Skeletal muscle tissue (tissue), 4 donors: ENCODE data around the gene RPS6KA3. TPM values are rescaled to one million over a fixed set of nuclear protein-coding genes. Genes with fewer than 3 reads are reported as not detected.

Source experiments
- H3K27ac ChIP-seq: one replicate; pipeline ENCODE4 v1.7.0; 2013; ENCODE audit warnings: mild to moderate bottlenecking, low read depth, low read length, inconsistent platforms
- H3K27me3 ChIP-seq, 3 donors: one replicate each; pipeline ENCODE4 v1.7.0; 2013; ENCODE audit warnings: low read length in 3 of 3; ENCODE audit not compliant: control insufficient read depth in 3 of 3, insufficient read depth in 3 of 3
- H3K36me3 ChIP-seq, 3 donors: one replicate each; pipeline ENCODE4 v1.7.0; 2013; ENCODE audit warnings: low read length in 3 of 3; ENCODE audit not compliant: control insufficient read depth in 3 of 3, insufficient read depth in 3 of 3
- H3K4me1 ChIP-seq, 3 donors: one replicate each; pipeline ENCODE4 v1.7.0; 2013; ENCODE audit warnings: low read length in 3 of 3, mild to moderate bottlenecking in 3 of 3; ENCODE audit not compliant: control insufficient read depth in 3 of 3, insufficient read depth in 3 of 3
- H3K4me3 ChIP-seq, 3 donors: one replicate each; pipeline ENCODE4 v1.7.0; 2013; ENCODE audit warnings: low read length in 3 of 3
- H3K9ac ChIP-seq, 3 donors: one replicate each; pipeline ENCODE4 v1.7.0; 2013; ENCODE audit warnings: low read length in 3 of 3, mild to moderate bottlenecking in 3 of 3, moderate library complexity in 2 of 3, low read depth in 1 of 3
- H3K9me3 ChIP-seq, 3 donors: one replicate each; pipeline ENCODE4 v1.7.0; 2013; ENCODE audit warnings: low read length in 3 of 3; ENCODE audit not compliant: control insufficient read depth in 3 of 3
- total RNA-seq: library from RNA; depleted of rRNA; stranded (reverse); fragments of >200 nt; gene quantifications from one replicate; pipeline ENCODE4 v1.2.3, GENCODE V29; 2014
- donor health status: Osteomylitis.

Gene RPS6KA3
- total RNA-seq, 1 donor from 2014 or later: 51.1 TPM

DNA sequence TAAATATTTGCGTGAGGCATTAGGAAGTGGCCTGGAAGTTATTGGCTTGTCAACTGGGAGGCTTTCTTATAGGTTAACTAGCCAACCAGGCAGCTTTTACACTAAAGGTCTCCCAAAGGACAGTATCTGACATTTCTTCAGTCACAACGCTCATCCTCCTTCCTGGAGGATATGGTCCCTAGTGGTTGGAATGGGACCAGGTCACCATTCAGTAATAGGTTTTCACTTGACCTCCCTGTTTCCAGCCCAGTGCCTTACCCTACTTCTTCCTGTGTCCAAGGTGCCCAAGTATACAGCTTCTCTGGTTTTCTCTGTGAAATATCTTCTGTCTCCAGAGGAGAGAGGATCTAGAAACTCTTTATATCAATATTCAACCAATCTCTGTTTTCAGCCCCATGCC lies 38.5 kb downstream of the RPS6KA3 start:
- no peak overlapping the region for H3K4me3 ChIP-seq
- H3K36me3 ChIP-seq: peaks cover 0 to 2% (median 2%) of the 10 kb centered on the region in 3 donors
- H3K9me3 ChIP-seq: no peaks in the 10 kb centered on the region
- H3K27me3 ChIP-seq: no peaks in the 10 kb centered on the region
- H3K27ac ChIP-seq: no peak overlapping the region
- H3K9ac ChIP-seq: no peak overlapping the region
- peaks cover 4 to 15% (median 10%) of the 10 kb centered on the region in 3 donors for H3K4me1 ChIP-seq

DNA sequence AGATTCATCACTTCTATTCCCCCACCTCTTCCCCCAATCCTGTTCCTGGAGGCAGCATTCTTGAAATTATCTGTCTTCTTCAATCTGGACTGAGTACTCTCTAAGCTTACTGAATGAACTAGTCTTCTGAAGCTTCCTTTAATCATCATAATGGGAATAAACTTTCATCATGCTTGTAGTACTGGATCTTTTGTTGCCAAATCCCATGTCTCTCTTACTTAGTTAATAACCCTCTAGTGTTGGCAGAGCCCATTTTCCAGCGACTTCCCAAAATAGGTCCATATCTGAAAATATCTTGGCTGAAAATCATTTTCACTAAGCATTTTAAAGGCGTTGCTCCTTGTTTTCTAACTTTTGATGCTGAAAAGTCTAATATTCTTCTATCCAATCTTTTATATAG lies 39.6 kb downstream of the RPS6KA3 start:
- peaks cover 4 to 15% (median 11%) of the 10 kb centered on the region in 3 donors for H3K4me1 ChIP-seq
- H3K27me3 ChIP-seq: no peaks in the 10 kb centered on the region
- H3K9ac ChIP-seq: no peak overlapping the region
- H3K36me3 ChIP-seq: peaks cover 0 to 2% (median 0%) of the 10 kb centered on the region in 3 donors
- peak overlapping the region; percentile 11 for H3K27ac ChIP-seq
- no peak overlapping the region for H3K4me3 ChIP-seq
- H3K9me3 ChIP-seq: no peaks in the 10 kb centered on the region

DNA sequence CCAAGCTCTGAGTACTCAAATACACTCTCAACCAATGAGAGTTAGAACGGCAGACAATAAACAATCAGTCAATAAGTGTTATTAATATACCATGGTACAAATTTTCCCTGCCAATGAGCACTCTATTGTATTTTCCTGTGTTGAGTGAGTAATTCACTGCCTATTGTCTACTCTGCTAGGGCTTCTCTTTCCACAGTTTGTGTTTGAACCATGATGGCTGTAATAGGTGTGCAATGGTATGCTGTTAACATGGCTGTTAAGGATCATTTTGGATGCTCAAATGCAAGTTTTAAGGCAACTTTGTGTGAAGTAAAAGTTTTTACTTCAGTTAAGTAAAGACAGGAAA lies 41.2 kb downstream of the RPS6KA3 start:
- peaks cover 0 to 2% (median 0%) of the 10 kb centered on the region in 3 donors for H3K36me3 ChIP-seq
- no peaks in the 10 kb centered on the region for H3K27me3 ChIP-seq
- H3K27ac ChIP-seq: peak overlapping the region; percentile 27
- no peaks in the 10 kb centered on the region for H3K9me3 ChIP-seq
- H3K4me3 ChIP-seq: no peak overlapping the region
- no peak overlapping the region for H3K9ac ChIP-seq
- H3K4me1 ChIP-seq: peaks cover 4 to 15% (median 9%) of the 10 kb centered on the region in 3 donors

DNA sequence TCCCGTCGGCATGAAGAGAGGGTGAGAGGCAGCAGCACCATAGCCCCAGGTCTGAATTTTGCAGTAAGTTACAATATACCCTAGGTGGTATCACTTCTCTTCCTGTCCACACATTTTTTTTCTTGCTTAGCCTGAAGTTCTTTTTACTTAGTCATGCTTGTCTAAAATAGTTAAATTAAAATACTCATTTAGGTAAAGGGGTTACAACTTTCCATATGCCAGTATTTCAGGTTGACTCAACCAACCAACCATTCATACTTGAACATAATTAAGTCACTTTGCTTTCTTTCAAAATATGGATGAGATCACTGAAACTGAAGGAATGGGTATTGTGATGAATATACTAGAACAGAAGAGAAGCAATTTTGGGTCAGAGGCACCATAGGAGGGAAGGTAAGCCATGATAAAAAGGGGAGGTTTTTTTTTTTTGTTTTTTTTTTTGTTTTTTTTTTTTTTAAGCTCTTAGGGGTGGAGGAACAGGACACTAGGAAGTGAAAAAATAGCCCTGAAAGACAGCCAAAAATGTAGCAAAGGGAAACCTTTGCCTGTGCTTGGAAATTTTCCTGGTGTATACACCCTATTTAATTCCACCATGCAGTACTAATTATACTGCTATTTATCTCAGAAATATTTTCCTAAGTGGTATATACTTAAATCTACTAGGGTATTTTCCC lies 41.8 kb downstream of the RPS6KA3 start:
- Histone ChIP-seq H3K27ac (peak overlapping the region; percentile 27), H3K4me3 (no peak overlapping the region), H3K27me3 (no peaks in the 10 kb centered on the region), H3K36me3 (peaks cover 0 to 2% (median 0%) of the 10 kb centered on the region in 3 donors), H3K9me3 (no peaks in the 10 kb centered on the region), H3K9ac (peak overlapping the region in 1 of 3 donors; percentile 12), H3K4me1 (peaks cover 4 to 15% (median 9%) of the 10 kb centered on the region in 3 donors)

DNA sequence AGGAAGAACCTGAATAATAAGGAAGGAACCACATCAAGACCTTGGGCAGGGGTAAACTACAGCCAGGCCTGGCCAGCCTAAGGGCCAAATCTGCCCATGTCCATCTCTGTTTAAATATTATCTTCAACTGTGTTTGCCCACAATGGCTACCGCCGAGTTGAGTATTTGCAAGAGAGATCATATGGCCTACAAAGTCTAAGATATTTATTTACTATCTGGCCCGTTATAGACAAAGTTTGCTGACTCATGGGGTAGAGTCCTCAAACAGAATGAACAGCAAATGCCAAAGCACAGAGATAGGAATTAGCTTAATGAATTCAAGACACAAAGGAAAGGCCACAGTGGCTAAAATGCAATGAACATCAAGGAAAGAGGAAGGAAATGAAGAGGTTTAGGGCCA lies 44.8 kb downstream of the RPS6KA3 start:
- Histone ChIP-seq H3K9me3 (no peaks in the 10 kb centered on the region), H3K9ac (no peak overlapping the region), H3K27ac (peak overlapping the region; percentile 2), H3K36me3 (no peaks in the 10 kb centered on the region), H3K4me3 (no peak overlapping the region), H3K27me3 (no peaks in the 10 kb centered on the region), H3K4me1 (peaks cover 0 to 9% (median 9%) of the 10 kb centered on the region in 3 donors)

DNA sequence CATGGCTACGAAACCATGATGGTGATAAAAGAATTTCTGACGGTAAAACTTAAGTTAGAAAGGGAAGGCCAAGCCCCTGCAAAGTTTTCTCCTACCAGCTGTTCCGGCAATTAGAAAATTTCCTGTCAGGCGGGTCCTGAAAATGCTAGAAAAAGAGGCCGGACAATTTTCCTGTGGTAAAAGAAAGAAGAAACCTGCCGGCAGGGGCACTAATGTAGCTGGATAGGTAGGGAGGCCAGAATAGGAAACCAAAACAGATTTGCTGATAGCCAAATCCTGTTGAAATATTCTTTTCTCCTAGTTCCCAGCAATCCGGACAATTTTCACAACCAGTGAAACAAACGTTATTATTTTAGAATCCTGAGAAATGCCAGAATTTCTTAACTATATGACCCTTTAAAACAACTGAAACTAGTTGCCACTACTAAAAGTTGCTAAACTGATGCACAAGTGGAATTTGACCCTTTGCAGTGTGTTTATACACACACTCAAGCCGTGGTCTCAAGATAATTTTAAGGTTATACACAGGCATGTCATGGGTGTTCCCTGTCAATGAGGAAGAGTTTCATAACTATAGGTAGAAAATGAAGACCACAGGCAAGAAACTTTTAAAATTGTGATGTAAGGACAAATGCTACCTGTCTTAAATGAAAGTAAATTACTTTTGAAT lies 47.7 kb downstream of the RPS6KA3 start:
- Histone ChIP-seq H3K27ac (peak overlapping the region; percentile 75), H3K4me1 (peaks cover 0 to 10% (median 0%) of the 10 kb centered on the region in 3 donors), H3K27me3 (no peaks in the 10 kb centered on the region), H3K9ac (peak overlapping the region; percentile 21 to 59 (median 57)), H3K9me3 (no peaks in the 10 kb centered on the region), H3K36me3 (no peaks in the 10 kb centered on the region), H3K4me3 (peak overlapping the region in 2 of 3 donors; percentile 22 to 52)

DNA sequence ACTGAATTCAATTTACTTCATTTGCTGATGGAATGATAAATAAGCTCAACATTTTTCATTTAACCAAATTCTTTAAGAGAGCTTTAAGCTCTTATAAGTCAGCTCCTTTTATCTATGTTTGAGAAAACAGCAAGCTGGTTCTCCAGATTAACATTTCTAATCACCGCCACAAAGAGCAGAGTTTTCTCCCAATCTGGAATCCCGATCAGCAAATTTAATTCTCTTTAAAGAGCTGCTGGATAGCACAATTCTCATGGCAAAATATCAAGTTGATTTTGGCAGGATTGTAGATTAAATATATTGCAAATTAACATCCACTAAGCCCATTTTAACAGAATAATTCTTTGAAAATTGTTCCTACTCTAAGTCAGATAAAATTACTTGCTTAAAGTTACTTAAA lies 48.8 kb downstream of the RPS6KA3 start:
- no peaks in the 10 kb centered on the region for H3K36me3 ChIP-seq
- peak overlapping the region in 2 of 3 donors; percentile 29 to 52 for H3K4me3 ChIP-seq
- H3K27ac ChIP-seq: peak overlapping the region; percentile 75
- H3K4me1 ChIP-seq: peaks cover 0 to 10% (median under 1%) of the 10 kb centered on the region in 3 donors
- peak overlapping the region; percentile 12 to 59 (median 57) for H3K9ac ChIP-seq
- no peaks in the 10 kb centered on the region for H3K9me3 ChIP-seq
- H3K27me3 ChIP-seq: no peaks in the 10 kb centered on the region

DNA sequence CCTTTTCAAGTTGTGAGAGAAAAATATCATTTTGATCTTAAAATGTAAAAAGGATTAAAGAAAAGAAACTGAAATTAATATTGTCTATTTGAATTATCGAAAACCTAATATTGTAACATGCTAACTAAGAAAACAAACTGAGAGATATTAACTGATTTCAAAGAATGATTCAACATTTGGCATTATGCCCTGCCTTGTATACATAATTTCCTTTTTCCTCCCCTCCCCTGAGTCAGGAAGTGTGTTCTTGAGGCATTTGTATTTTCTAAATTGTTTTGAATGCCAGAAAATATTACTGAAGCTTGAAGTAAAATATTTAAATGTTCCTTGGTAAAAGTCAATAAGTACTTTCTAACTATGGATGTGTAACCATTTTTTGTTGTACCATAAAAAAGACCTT lies 49.4 kb downstream of the RPS6KA3 start:
- Histone ChIP-seq H3K27me3 (no peaks in the 10 kb centered on the region), H3K4me3 (peak overlapping the region in 1 of 3 donors; percentile 52), H3K27ac (peak overlapping the region; percentile 75), H3K9me3 (no peaks in the 10 kb centered on the region), H3K9ac (peak overlapping the region in 1 of 3 donors; percentile 5), H3K36me3 (no peaks in the 10 kb centered on the region), H3K4me1 (peaks cover 0 to 10% (median 4%) of the 10 kb centered on the region in 3 donors)

DNA sequence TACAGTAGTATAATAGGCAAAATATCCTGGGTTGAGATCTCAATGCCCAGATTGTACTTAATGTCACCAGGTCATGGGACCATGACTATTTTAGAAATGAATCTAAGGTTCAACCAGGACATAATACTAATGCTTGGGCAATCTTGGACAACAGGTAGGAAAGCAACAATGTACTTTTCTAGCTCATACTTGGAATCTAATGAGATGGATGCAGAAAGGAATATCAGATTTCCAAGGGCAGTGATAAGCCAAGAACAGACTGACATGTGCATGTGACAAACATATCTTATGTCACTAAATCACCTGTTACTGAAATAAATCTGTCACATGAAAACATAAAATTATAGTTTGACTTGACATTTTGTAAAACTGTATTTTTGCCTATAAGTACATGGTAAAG lies 51.1 kb downstream of the RPS6KA3 start:
- Histone ChIP-seq H3K27me3 (peaks cover 0 to under 1% (median 0%) of the 10 kb centered on the region in 3 donors), H3K9me3 (no peaks in the 10 kb centered on the region), H3K4me1 (peaks cover 0 to 8% (median 4%) of the 10 kb centered on the region in 3 donors), H3K4me3 (no peak overlapping the region), H3K9ac (no peak overlapping the region), H3K36me3 (no peaks in the 10 kb centered on the region), H3K27ac (peak overlapping the region; percentile 52)

DNA sequence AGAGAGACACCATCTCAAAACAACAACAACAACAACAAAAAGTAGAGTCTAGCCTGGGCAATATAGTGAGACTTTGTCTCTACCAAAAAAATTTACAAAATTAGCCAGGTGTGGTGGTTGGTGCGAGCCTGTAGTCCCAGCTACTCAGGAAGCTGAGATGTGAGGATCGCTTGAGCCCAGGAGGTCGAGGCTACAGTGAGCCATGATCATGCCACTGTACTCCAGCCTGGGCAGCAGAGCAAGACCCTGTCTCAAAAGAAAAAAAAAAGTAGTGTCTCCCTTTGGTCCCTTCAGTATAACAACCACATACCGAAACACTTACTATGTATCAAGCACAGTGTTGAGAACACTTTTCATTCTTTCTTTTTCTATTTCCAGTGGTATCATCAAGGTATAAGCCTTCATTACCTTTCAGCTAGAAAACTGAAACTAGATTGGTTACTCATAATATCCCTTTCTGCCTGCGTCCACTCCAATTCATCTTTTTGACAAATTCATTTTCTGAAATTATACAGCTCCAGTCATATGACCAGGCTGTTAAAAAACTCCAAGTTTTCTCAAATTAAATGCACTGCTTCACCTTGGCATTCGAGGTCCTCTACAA lies 54.1 kb downstream of the RPS6KA3 start:
- Histone ChIP-seq H3K27me3 (peaks cover 0 to 2% (median 0%) of the 10 kb centered on the region in 3 donors), H3K9me3 (no peaks in the 10 kb centered on the region), H3K4me1 (peaks cover 0 to 8% (median 4%) of the 10 kb centered on the region in 3 donors), H3K4me3 (no peak overlapping the region), H3K9ac (no peak overlapping the region), H3K36me3 (peaks cover 0 to 10% (median 3%) of the 10 kb centered on the region in 3 donors), H3K27ac (no peak overlapping the region)
